Hepatic stellate cell (primary cell): Measurements from ENCODE around the gene NOVA2.

Experiments used
- DNase-seq: peaks from one replicate; pipeline ENCODE4 v3.0.0; 2011; ENCODE audit warnings: low spot score

Gene NOVA2

GRCh38 chr19:45962021-45962420 is 11.6 kb downstream of the NOVA2 start:
- no peak for DNase-seq

GRCh38 chr19:45960595-45961235 is 12.9 kb downstream of the NOVA2 start:
- no peak for DNase-seq

DNA sequence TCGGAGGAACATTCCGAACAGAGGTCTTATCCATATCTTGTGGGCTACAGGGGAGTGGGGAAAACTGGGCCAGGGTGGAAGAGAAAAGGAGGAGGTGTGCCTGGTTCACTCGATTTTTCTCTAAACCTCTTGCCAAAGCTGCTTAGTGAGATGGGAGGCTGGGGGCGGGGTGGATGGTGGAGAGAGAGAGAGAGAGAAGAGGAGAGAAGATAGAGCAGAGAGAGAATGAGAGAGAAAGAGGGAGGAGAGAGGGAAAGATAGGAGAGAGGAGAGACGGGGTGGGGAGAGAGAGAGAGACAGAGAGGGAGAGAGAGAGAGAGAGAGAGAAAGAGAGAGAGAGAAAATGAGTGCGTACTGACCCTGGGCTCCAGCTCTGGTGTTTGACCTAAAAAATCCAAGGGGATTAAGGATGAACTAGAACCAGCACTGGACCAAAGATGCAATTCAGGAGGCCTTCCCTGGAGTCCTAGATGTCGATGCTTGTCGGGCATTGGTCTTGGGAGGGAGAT is 14.1 kb downstream of the NOVA2 start:
- DNase-seq, result no peak

GRCh38 chr19:45958769-45959516 is 14.7 kb downstream of the NOVA2 start:
- DNase-seq, result peak; percentile 38

DNA sequence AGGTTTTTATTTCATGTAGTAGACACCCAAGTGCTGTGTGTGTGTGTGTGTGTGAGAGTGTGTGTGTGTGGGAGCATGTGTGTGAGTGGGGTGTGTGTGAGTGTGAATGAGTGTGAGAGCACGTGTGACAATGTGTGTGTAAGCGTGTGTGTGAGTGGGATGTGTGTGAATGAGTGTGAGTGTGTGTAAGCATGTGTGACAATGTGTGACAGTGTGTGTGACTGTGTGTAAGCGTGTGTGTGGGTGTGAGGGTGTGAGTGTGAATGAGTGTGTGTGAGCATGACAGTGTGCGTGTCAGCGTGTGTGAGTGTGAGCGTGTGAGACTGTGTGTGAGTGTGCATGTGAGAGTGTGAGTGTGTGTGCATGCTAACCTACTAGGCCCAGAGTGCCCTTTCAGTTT is 15.3 kb downstream of the NOVA2 start:
- DNase-seq, result no peak

DNA sequence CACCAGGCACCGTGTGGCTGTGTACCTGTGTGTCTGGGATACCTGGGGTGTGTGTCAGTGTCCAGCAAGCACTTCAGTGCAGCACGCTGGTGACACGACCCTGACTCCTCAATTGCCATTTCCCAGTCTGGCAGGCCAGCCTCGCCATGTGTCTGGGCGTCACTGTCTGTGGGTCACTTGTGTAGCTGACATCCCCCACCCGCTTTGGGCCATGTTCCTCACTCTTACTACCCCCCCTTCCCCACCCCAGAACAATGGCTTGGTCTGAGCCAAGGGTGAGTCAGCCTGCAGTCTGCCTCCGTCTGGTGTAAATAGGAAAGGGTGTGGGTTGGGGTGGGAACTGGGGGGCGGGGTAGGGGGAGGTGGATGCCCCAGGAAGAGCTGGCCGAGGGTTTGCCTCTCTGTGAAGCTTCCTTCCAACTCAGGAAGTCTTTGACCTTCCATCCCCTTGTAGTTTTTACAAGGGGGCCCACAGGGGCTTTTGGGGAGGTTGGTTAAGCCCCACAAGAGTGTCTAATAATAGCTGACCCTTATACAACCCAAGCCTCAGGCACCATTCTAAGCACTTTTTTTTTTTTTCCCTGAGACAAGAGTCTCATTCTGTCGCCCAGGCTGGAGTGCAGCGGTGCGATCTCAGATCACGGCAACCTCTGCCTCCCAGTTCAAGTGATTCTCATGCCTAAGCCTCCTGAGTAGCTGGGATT is 17.6 kb downstream of the NOVA2 start:
- DNase-seq, result no peak

- no peak for DNase-seq
Observed at GRCh38 chr19:45954156-45954555, 19.5 kb downstream of the NOVA2 start.

GRCh38 chr19:45953676-45954075 is 20.0 kb downstream of the NOVA2 start:
- DNase-seq, result no peak

GRCh38 chr19:45952686-45953505 is 20.8 kb downstream of the NOVA2 start:
- DNase-seq, result peak; percentile 57

DNA sequence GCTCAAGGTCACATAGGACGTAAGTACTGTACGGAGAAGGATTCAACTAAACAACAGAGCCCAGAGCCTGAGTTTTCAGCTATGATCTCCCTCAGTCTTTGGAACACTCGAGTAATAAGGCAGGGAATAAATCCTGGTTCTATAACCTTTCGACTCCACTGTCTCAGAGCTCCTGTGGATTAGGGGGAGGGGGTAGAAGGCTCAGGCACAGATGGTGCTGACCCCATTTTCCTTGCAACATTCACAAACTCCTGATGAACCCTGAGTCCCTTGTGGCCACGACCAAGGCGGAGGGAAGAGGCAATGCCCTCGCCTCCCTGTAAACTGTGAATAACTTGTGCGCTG is 21.4 kb downstream of the NOVA2 start:
- DNase-seq, result no peak

DNA sequence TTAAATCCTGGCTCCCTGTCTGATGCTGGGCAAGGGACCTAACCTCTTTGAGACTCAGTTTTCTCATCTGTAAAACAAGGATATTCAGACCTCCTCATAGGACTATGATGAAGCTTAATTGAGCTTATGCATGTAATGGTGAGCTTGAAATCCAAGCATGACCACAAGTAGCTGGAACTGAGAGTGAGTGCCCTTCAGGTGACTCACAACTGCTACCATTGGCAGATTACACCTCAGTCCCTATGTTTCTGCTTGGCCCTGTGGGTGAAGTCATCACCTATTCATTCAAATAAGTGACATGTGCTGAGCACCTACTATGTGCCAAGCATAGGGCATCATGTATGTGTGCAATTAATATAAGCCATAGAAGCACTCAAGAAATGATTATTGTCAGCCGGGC is 25.7 kb downstream of the NOVA2 start:
- DNase-seq, result no peak

DNA sequence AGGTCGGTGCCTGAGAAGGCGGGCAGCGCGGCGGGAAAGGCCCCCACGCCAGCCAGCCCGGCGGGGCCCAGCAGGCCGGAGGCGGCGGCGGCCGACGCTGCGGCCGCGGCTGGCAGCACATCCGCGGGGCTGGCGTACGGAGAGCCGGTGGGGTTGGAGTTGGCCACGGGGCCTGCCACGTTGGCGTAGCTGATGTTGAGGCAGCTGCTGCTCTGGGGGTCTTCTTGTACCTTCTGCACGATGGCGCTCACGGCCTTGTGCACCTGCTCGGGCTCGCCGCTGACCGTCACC is 33.2 kb downstream of the NOVA2 start:
- DNase-seq, result no peak

- no peak for DNase-seq
Observed at GRCh38 chr19:45939792-45940514, 33.7 kb downstream of the NOVA2 start.

GRCh38 chr19:45938733-45939319 is 34.8 kb downstream of the NOVA2 start:
- DNase-seq, result no peak

DNA sequence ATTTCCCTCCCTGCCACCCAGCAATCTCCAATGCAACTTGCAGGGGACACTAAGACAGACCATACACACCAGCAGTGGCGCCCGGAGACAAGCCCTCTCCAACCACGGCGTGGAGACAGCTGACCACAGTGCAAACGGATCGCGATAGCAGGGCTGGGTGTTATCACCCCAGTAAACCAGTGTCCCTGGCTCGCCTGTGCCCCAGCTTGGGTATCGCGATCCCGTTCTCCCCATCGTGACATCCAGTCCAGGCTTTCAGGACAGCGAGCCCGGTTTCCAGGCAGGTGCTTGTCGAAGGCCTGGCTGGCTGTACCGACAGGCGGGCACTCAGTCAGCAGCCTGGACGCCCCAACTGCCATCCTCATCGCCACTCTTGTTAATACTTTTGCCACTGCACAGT is 38.4 kb downstream of the NOVA2 start:
- DNase-seq, result no peak

- DNase-seq, result no peak
Observed at GRCh38 chr19:45934551-45935230, 39.0 kb downstream of the NOVA2 start.

DNA sequence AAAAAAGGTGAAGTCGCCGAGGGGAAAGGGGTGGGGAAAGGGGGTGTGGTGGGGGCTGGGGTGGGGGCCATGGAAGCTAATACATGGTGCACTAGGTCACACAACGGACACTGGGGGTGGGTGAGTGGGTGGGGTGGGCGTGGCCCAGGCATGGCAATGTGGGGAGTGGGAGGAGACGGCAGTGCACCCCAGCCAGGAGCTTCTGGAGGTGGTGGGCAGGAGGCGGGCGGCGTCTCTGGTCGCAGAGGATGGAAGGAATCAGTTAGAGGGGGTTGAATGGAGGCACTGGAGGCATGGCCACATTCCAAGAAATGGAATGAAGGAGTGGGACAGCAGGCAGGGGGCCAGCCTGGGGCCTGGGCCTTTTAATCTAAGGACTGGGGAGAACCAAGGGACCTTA is 39.9 kb downstream of the NOVA2 start:
- no peak for DNase-seq

- DNase-seq, result no peak
Observed at GRCh38 chr19:45931055-45931454, 42.6 kb downstream of the NOVA2 start.

DNA sequence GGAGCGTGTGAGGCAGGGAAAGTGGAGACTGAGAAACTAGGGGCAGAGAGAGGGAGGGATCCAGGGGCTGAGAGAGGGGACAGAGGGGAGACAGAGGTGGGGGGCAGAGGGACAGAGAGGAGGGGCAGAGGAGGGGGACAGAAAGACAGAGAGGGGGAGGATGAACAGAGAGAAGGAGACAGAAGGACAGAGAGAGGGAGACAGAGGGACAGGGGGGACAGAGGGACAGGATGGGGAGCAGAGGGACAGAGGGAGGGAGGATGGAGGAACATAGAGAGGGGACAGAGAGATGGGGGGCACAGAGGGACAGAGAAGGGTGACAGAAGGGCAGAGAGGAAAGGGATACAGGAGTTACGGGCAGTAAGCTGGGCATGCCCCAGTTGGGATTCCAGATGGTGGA is 44.4 kb downstream of the NOVA2 start:
- DNase-seq, result no peak

- DNase-seq, result peak; percentile 99
Observed at GRCh38 chr19:45927565-45928261, 46.0 kb downstream of the NOVA2 start.
